ENCODE results near the gene C8G. TPM values are rescaled to one million over a fixed set of nuclear protein-coding genes. Genes with fewer than 3 reads are reported as not detected.

The C8G gene
- total RNA-seq, 1 experiment from 2014 or later = 2.1 TPM

DNA sequence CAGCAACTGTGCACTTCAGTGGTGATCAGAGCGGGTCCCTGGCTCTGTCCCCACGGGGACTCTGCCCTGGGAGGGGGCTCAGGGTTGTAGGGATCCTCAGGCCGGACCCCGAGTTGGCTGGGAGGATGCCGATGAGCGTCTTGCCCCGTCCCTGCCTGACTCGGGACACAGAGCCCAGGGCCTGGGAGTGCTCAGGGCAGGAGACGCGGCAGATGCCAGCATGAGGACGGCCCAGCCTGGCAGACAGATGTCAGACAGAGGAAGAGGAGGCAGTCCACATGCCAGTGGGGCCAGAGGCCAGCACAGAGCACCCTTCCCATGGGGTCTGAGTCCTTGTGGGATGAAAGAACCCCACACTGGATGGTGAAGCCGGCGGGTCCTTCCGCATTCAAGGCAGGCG lies 18.3 kb downstream of the C8G start:
- no peak overlapping the region; the same call in 1 of the 2 replicates for H3K27ac ChIP-seq (ENCODE audit: low read depth, low read length)
- ChIA-PET CTCF (interaction anchor here (1.6 kb wide), 1 partner anchor 15 kb away, joined by 3 read pairs; no protein-coding TSS in a partner anchor), RAD21 (ENCODE audit: low non-redundant PET in 1 of 2, low total read pairs in 2 of 2, uncharacterized antibody in 2 of 2, unreplicated experiment in 2 of 2) (no interaction called here)

More for the DNA sequence above, 18.3 kb downstream of the C8G start:
- Histone ChIP-seq H3K9me3 (ENCODE audit: control insufficient read depth in 1 of 2, insufficient read depth in 1 of 2, low read depth in 1 of 2, low read length in 2 of 2) (no peaks in the 10 kb centered on the region), H3K9me2 (ENCODE audit: insufficient read depth) (no peaks in the 10 kb centered on the region), H3K79me2 (ENCODE audit: insufficient read depth, low read length) (no peaks in the 10 kb centered on the region), H3K27me3 (ENCODE audit: insufficient read depth, low read length) (no peaks in the 10 kb centered on the region), H2AFZ (ENCODE audit: low read depth, low read length, poor library complexity, severe bottlenecking) (no peak overlapping the region), H4K20me1 (ENCODE audit: insufficient read depth) (no peaks in the 10 kb centered on the region), H3K4me1 (ENCODE audit: control insufficient read depth in 1 of 2, insufficient read depth in 2 of 2, low read length in 2 of 2) (peaks cover 11 to 28% of the 10 kb centered on the region in 2 experiments), H3K9ac (ENCODE audit: low read length) (no peak overlapping the region), H3K36me3 (ENCODE audit: control insufficient read depth in 1 of 2, insufficient read depth in 2 of 2, low read length in 2 of 2) (no peaks in the 10 kb centered on the region), H3K4me2 (ENCODE audit: low read length) (0 out of 2 replicates have a peak overlapping the region, but pooled peaks have one; percentile 88), H3K4me3 (replicated peaks in 1 of 2; ENCODE audit: low read depth in 1 of 2, low read length in 2 of 2) (no peak overlapping the region)
- BruUV-seq (replicated peaks) = no TSS peak
- intact Hi-C loops (cut with micrococcal nuclease) = no loop called here
- ATAC-seq (no peak), DNase-seq (ENCODE audit: low read depth, low spot score) (no peak)
- TF ChIP-seq YY1 (IDR thresholded peaks at IDR 0.05; ENCODE audit: extremely low read depth, insufficient replicate concordance, low read depth, low read length) = no peak
- no peak for TF ChIP-seq ZFX (IDR thresholded peaks at IDR 0.05)
- TF ChIP-seq POLR2A (IDR thresholded peaks at IDR 0.05; ENCODE audit: borderline replicate concordance, extremely low read depth, insufficient read depth, insufficient read length) = no peak
- TF ChIP-seq EZH2phosphoT487 (IDR thresholded peaks at IDR 0.05; ENCODE audit: borderline replicate concordance) = no peak
- TF ChIP-seq SP1 (IDR thresholded peaks at IDR 0.05; ENCODE audit: low read depth) = no peak
- TF ChIP-seq CBX3 (IDR thresholded peaks at IDR 0.05; ENCODE audit: low read depth) = no peak
- no peak for TF ChIP-seq JUND (IDR thresholded peaks at IDR 0.05)
- TF ChIP-seq, protein P1, sequence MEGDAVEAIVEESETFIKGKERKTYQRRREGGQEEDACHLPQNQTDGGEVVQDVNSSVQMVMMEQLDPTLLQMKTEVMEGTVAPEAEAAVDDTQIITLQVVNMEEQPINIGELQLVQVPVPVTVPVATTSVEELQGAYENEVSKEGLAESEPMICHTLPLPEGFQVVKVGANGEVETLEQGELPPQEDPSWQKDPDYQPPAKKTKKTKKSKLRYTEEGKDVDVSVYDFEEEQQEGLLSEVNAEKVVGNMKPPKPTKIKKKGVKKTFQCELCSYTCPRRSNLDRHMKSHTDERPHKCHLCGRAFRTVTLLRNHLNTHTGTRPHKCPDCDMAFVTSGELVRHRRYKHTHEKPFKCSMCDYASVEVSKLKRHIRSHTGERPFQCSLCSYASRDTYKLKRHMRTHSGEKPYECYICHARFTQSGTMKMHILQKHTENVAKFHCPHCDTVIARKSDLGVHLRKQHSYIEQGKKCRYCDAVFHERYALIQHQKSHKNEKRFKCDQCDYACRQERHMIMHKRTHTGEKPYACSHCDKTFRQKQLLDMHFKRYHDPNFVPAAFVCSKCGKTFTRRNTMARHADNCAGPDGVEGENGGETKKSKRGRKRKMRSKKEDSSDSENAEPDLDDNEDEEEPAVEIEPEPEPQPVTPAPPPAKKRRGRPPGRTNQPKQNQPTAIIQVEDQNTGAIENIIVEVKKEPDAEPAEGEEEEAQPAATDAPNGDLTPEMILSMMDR (IDR thresholded peaks at IDR 0.05 in 2 of 3, conservative IDR thresholded peaks at IDR 0.05 in 1 of 3; ENCODE audit: borderline replicate concordance in 1 of 3, insufficient read depth in 1 of 3, low read depth in 2 of 3, low read length in 2 of 3) = no peak
- no peak for TF ChIP-seq SRF (IDR thresholded peaks at IDR 0.05; ENCODE audit: low read depth)
- no peak for TF ChIP-seq POLR2AphosphoS5 (IDR thresholded peaks at IDR 0.05; ENCODE audit: low read depth, low read length)
- TF ChIP-seq ELF1 (IDR thresholded peaks at IDR 0.05; ENCODE audit: borderline replicate concordance, low read depth) = no peak
- TF ChIP-seq EGR1 (IDR thresholded peaks at IDR 0.05; ENCODE audit: low read depth) = no peak
- POLR2A ChIA-PET = no interaction called here
